VCaP (cell line): ENCODE measurements around the gene ZBED2.

Source experiments
- H3K27ac ChIP-seq: fragments of 450-650 bp; 2 replicates; pipeline ENCODE4 v1.5.1; 2017
- TF ChIP-seq, protein P1 (sequence below): fragments of 450-650 bp; conservative IDR thresholded peaks from 2 replicates; pipeline ENCODE4 v1.5.1; 2017; ENCODE audit warnings: mild to moderate bottlenecking, moderate library complexity

ZBED2 gene

DNA sequence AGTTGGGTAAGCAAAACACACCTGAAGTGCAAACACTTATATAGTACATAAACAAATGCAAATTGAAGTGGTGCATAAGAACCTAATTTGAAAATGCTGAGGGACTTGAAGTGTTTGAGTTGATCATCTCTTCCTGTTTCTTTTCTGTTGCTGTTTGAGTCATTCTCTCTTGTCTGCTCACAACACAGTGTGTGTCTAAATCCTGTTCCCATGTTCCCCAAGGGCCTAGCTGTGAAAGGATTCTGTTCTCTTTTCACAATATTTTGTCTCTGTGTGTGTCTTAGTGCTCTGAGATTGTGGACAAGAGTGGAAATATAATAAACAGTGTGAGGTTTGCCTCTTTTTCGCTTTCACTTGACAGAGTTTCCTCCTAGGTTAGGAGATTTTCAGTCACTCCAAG, 47.1 kb downstream of the ZBED2 start:
- TF ChIP-seq, protein P1, sequence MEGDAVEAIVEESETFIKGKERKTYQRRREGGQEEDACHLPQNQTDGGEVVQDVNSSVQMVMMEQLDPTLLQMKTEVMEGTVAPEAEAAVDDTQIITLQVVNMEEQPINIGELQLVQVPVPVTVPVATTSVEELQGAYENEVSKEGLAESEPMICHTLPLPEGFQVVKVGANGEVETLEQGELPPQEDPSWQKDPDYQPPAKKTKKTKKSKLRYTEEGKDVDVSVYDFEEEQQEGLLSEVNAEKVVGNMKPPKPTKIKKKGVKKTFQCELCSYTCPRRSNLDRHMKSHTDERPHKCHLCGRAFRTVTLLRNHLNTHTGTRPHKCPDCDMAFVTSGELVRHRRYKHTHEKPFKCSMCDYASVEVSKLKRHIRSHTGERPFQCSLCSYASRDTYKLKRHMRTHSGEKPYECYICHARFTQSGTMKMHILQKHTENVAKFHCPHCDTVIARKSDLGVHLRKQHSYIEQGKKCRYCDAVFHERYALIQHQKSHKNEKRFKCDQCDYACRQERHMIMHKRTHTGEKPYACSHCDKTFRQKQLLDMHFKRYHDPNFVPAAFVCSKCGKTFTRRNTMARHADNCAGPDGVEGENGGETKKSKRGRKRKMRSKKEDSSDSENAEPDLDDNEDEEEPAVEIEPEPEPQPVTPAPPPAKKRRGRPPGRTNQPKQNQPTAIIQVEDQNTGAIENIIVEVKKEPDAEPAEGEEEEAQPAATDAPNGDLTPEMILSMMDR = no peak
- no peak overlapping the region for H3K27ac ChIP-seq

DNA sequence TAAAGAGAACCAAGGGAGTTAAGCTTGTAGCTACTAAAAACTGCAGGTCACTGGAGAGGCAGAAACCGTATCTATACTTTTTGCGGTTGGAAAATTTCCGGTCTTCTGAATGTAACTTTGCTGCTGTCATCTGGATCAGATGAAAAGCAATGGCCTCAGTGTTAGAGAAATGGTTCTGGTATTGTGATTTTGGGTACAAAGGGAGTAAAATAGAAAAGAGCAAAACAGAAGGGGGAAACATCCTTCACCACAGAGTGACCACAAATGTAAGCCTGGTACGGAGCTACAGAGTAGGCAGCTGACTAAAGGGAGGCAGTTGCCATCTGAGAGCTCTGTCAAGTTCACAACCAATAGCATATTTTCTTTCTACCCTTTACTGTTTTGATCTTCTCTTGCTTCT, 47.5 kb downstream of the ZBED2 start:
- H3K27ac ChIP-seq = no peak overlapping the region
- TF ChIP-seq, protein P1 = no peak

DNA sequence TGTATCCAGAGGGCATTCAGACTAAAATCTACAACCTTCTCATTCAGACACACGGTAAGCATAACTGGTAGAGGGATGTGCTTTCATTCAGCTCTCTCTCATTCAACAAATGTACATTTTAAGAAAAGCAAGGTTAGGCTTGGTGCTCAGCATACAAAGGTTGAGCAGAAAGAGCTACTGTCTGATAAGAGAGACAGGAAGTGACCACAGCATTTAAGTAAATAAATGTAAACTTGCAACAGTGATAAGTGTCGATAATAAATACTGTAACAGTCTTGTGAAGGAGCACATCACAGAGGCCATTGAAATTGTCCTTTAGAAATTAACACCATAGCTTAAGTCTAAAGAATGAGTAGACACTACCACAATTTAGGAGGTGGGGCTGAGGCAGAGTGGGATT, 49.8 kb downstream of the ZBED2 start:
- TF ChIP-seq, protein P1 = no peak
- no peak overlapping the region for H3K27ac ChIP-seq
